IMR-90 (cell line): ENCODE results near the gene FNTB. TPM values are rescaled to one million over a fixed set of nuclear protein-coding genes. Genes with fewer than 3 reads are reported as not detected.
A peak's percentile ranks its signal among the peaks of the same experiment; 100 is the strongest.

ENCODE experiments used
- ATAC-seq: fragments of 200-7000 bp; cut with Tn5 transposase; 2 replicates; pipeline ENCODE4 v1.9.1; 2020; ENCODE audit warnings: low read depth, mild to moderate bottlenecking, moderate library complexity
- BruUV-seq: library from RNA; stranded (reverse); fragments of 400-500 nt; replicated peaks from 2 replicates; lab custom pipeline; 2021; lab: Mats Ljungman, UMichigan
- CTCF ChIA-PET: fragments of 300-600 bp; formaldehyde crosslinking; extraction: SDS; loops from one replicate; lab custom pipeline; 2021; ENCODE audit warnings: antibody characterized with exemption; lab: Yijun Ruan, JAX
- POLR2A ChIA-PET: fragments of 300-600 bp; sonication (Branson Sonifier 250); formaldehyde crosslinking; loops from one replicate; lab custom pipeline; 2022; ENCODE audit warnings: antibody characterized with exemption; ENCODE audit not compliant: unreplicated experiment; lab: Charles Lee
- DNase-seq: peaks from one replicate; pipeline ENCODE4 v3.0.0; 2013
- H2AFZ ChIP-seq: replicated peaks from 2 replicates; pipeline ENCODE3; 2013; ENCODE audit warnings: low read length, mild to moderate bottlenecking; ENCODE audit not compliant: poor library complexity
- H2AK5ac ChIP-seq: 2 replicates; pipeline ENCODE4 v1.6.1; 2013; ENCODE audit warnings: low read depth, low read length, inconsistent platforms
- H2AK9ac ChIP-seq: replicated peaks from 2 replicates; pipeline ENCODE3; 2013; ENCODE audit warnings: mild to moderate bottlenecking, low read depth, low read length, moderate library complexity; ENCODE audit not compliant: poor library complexity
- H2BK120ac ChIP-seq: 2 replicates; pipeline ENCODE4 v1.6.1; 2013; ENCODE audit warnings: low read depth, low read length, inconsistent platforms
- H2BK15ac ChIP-seq: 3 replicates; pipeline ENCODE4 v1.6.1; 2013; ENCODE audit warnings: low read depth, low read length, inconsistent platforms
- H2BK20ac ChIP-seq: 2 replicates; pipeline ENCODE4 v1.6.1; 2013; ENCODE audit warnings: low read depth, mild to moderate bottlenecking, inconsistent platforms, low read length, moderate library complexity
- H2BK5ac ChIP-seq: 2 replicates; pipeline ENCODE4 v1.6.1; 2013; ENCODE audit warnings: mild to moderate bottlenecking, low read depth, low read length, inconsistent platforms; ENCODE audit not compliant: poor library complexity, severe bottlenecking
- H3K14ac ChIP-seq: replicated peaks from 2 replicates; pipeline ENCODE4 v1.6.1; 2013; ENCODE audit warnings: low read depth, low read length, inconsistent platforms
- H3K18ac ChIP-seq: 2 replicates; pipeline ENCODE4 v1.6.1; 2013; ENCODE audit warnings: low read depth, low read length, control low read depth
- H3K23ac ChIP-seq: 2 replicates; pipeline ENCODE4 v1.6.1; 2013; ENCODE audit warnings: low read depth, low read length, inconsistent platforms
- H3K27ac ChIP-seq: 2 replicates; pipeline ENCODE4 v1.5.1; 2013; ENCODE audit warnings: mild to moderate bottlenecking, control low read depth, low read length; ENCODE audit not compliant: insufficient read depth
- H3K27me3 ChIP-seq: 2 replicates; pipeline ENCODE4 v1.6.1; 2013; ENCODE audit warnings: low read length; ENCODE audit not compliant: control insufficient read depth, insufficient read depth
- H3K36me3 ChIP-seq: 2 replicates; pipeline ENCODE4 v1.6.1; 2013; ENCODE audit warnings: low read length, mixed read lengths; ENCODE audit not compliant: control insufficient read depth, insufficient read depth
- H3K4ac ChIP-seq: 2 replicates; pipeline ENCODE4 v1.6.1; 2013; ENCODE audit warnings: low read depth, low read length, inconsistent platforms
- H3K4me1 ChIP-seq: 2 replicates; pipeline ENCODE4 v1.6.1; 2013; ENCODE audit warnings: low read length, mixed read lengths; ENCODE audit not compliant: control insufficient read depth, insufficient read depth
- H3K4me2 ChIP-seq: 2 replicates; pipeline ENCODE4 v1.6.1; 2013; ENCODE audit warnings: low read depth, mild to moderate bottlenecking, control low read depth, low read length, moderate library complexity
- H3K4me3 ChIP-seq: 2 replicates; pipeline ENCODE4 v1.5.1; 2013; ENCODE audit warnings: low read depth, mild to moderate bottlenecking, control low read depth, low read length, moderate library complexity; ENCODE audit not compliant: insufficient read depth
- H3K56ac ChIP-seq: 2 replicates; pipeline ENCODE4 v1.6.1; 2013; ENCODE audit warnings: low read length, inconsistent platforms; ENCODE audit not compliant: insufficient read depth; ENCODE audit errors: extremely low read depth
- H3K79me1 ChIP-seq, 2 experiments: 2 replicates each; pipeline ENCODE4 v1.6.1; 2013; ENCODE audit warnings: low read length in 2 of 2, inconsistent platforms in 1 of 2, low read depth in 1 of 2
- H3K9ac ChIP-seq: 2 replicates; pipeline ENCODE4 v1.6.1; 2013; ENCODE audit warnings: low read depth, low read length, control low read depth
- H3K9me1 ChIP-seq: 2 replicates; pipeline ENCODE4 v1.6.1; 2013; ENCODE audit warnings: low read length, inconsistent platforms; ENCODE audit not compliant: insufficient read depth
- H3K9me3 ChIP-seq: 2 replicates; pipeline ENCODE4 v1.6.1; 2013; ENCODE audit warnings: low read length; ENCODE audit not compliant: control insufficient read depth, insufficient read depth
- H4K20me1 ChIP-seq: 2 replicates; pipeline ENCODE4 v1.6.1; 2013; ENCODE audit warnings: low read length, inconsistent platforms; ENCODE audit not compliant: insufficient read depth
- H4K5ac ChIP-seq: 2 replicates; pipeline ENCODE4 v1.6.1; 2013; ENCODE audit warnings: mild to moderate bottlenecking, low read depth, low read length, control low read depth
- H4K8ac ChIP-seq, 2 experiments: 2 replicates each; pipeline ENCODE4 v1.6.1; 2013; ENCODE audit warnings: low read depth in 2 of 2, low read length in 2 of 2, control low read depth in 1 of 2, inconsistent platforms in 1 of 2
- H4K91ac ChIP-seq: 2 replicates; pipeline ENCODE4 v1.6.1; 2013; ENCODE audit warnings: low read depth, low read length, inconsistent platforms; ENCODE audit not compliant: insufficient read depth
- BHLHE40 ChIP-seq: fragments of 150-350 bp; IDR thresholded peaks from 2 replicates; pipeline ENCODE4 v1.6.1; 2016; ENCODE audit warnings: mild to moderate bottlenecking, low read depth, low read length
- FOS ChIP-seq: fragments of 150-350 bp; IDR thresholded peaks from 2 replicates; pipeline ENCODE4 v1.6.1; 2016; ENCODE audit warnings: low read depth, low read length
- MAFK ChIP-seq: IDR thresholded peaks from 2 replicates; pipeline ENCODE4 v1.6.1; 2012; ENCODE audit warnings: low read depth, low read length, improper control_type of control experiment
- NFE2L2 ChIP-seq: fragments of 150-350 bp; IDR thresholded peaks from 2 replicates; pipeline ENCODE4 v1.6.1; 2016; ENCODE audit warnings: low read depth, mild to moderate bottlenecking, low read length
- RCOR1 ChIP-seq: IDR thresholded peaks from 2 replicates; pipeline ENCODE4 v1.6.1; 2012; ENCODE audit warnings: mild to moderate bottlenecking, low read length, improper control_type of control experiment; ENCODE audit not compliant: insufficient replicate concordance
- WGBS, 2 experiments: methylation state at CpG; one replicate each; pipeline versions ENCODE4 v1.1.5 to v1.1.7; 2013; ENCODE audit warnings: missing lambda C conversion rate in 2 of 2; ENCODE audit not compliant: insufficient read length in 1 of 2; ENCODE audit errors: extremely low coverage in 2 of 2; 5-methylcytosine and 5-hydroxymethylcytosine counted together
- dilution Hi-C: fragments of 300-500 bp; cut with HindIII; formaldehyde crosslinking; loops from one replicate; pipeline ENCODE4 v1.14.3; 2018; ENCODE audit warnings: low sequenced_read_pairs; ENCODE audit not compliant: unreplicated experiment
- in situ Hi-C: fragments of 300-500 bp; cut with MboI; formaldehyde crosslinking; loops from 3 replicates; pipeline ENCODE4 v1.14.3; 2019; ENCODE audit warnings: low sequenced_read_pairs, inconsistent platforms, mixed read lengths
- intact Hi-C: fragments of 100-400 bp; cut with micrococcal nuclease; formaldehyde crosslinking; loops from 2 replicates; pipeline ENCODE4 v1.10.0; 2022
- polyA plus RNA-seq, 3 experiments: library from polyadenylated mRNA; depleted of rRNA; stranded (reverse); fragments of >200 nt; gene quantifications; 2 replicates each; pipeline ENCODE4 v1.2.3, GENCODE V29; 2012; ENCODE audit warnings: low replicate concordance in 1 of 3
- total RNA-seq: library from RNA; depleted of rRNA; stranded (reverse); fragments of >200 nt; gene quantifications from 2 replicates; pipeline ENCODE4 v1.2.3, GENCODE V29; 2012
- TF ChIP-seq, protein P1 (sequence below): fragments of 150-350 bp; IDR thresholded peaks from 2 replicates; pipeline ENCODE4 v1.6.1; 2017; ENCODE audit warnings: mild to moderate bottlenecking, antibody characterized with exemption, low read length, low read depth

FNTB gene
- total and polyA plus RNA-seq, 2 of the 4 experiments (the other 2 are of a cell fraction) = 9.9 to 18.5 TPM

DNA sequence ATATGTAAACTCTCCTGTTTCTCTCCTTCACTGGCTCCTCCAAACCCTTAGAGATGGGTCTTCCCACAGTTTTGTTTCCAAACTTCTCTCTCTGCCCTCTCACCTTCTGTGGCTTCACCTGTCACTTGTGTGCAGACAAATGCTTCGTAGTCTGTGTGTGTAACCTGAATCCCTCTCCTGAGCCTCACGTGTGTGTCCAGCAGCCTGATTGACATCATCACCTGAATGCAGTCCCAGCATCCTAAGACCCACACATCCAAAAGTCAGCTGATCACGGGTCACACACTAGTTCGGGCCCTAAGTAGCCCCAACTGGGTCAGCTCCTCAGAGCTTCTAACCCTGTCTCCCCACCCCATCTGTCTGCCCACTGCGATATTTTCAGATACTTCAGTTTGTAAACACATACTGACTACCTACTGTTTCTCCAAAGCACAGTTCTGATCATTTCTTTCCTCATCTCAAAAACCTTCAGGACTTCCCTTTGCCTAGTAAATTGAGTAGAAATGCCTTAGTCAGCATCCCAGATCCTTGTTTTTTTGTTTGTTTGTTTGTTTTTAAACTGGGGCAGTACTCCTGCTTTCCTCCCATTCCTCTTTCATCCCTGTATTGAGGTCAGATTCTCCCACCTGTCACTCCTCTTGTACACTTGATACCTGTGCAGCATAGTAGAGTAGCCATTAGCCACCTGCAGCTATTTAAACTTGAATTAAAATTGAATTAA is 23.7 kb downstream of the FNTB start:
- Histone ChIP-seq H4K5ac (no peak overlapping the region), H2BK15ac (no peak overlapping the region), H3K56ac (no peak overlapping the region), H4K8ac (no peak overlapping the region), H2BK20ac (no peak overlapping the region), H3K9ac (no peak overlapping the region), H3K36me3 (peaks cover 8% of the 10 kb centered on the region), H3K27ac (no peak overlapping the region), H3K4me2 (no peak overlapping the region), H4K91ac (no peak overlapping the region), H3K9me1 (no peaks in the 10 kb centered on the region; the same call in 1 of the 2 replicates), H3K79me1 (peaks cover 0 to 2% of the 10 kb centered on the region in 2 experiments; a peak in 1 of 4 replicates), H3K4me1 (peaks cover 5% of the 10 kb centered on the region; the same call in 1 of the 2 replicates), H3K27me3 (no peaks in the 10 kb centered on the region), H3K23ac (no peak overlapping the region), H4K20me1 (no peaks in the 10 kb centered on the region), H2BK5ac (no peak overlapping the region), H2AK9ac (no peak overlapping the region), H3K9me3 (no peaks in the 10 kb centered on the region), H2BK120ac (no peak overlapping the region), H2AFZ (no peak overlapping the region), H3K4me3 (no peak overlapping the region), H3K18ac (no peak overlapping the region), H3K4ac (no peak overlapping the region), H2AK5ac (no peak overlapping the region), H3K14ac (no peak overlapping the region)
- WGBS, 2 experiments = 60% methylated on average over 3 of the region's 5 CpGs; no CpG with 5 or more reads in 1 of the 2 experiments
- BruUV-seq = no TSS peak
- ChIA-PET CTCF (interaction anchor here (0.7 kb wide), 1 partner anchor 22 kb away, joined by 5 read pairs; no protein-coding TSS in a partner anchor), POLR2A (no interaction called here)
- dilution Hi-C loops = no loop called here
- TF ChIP-seq MAFK = peak; percentile 65
- no peak for TF ChIP-seq FOS
- TF ChIP-seq NFE2L2 = no peak
- TF ChIP-seq BHLHE40 = no peak
- TF ChIP-seq RCOR1 = no peak
- TF ChIP-seq, protein P1, sequence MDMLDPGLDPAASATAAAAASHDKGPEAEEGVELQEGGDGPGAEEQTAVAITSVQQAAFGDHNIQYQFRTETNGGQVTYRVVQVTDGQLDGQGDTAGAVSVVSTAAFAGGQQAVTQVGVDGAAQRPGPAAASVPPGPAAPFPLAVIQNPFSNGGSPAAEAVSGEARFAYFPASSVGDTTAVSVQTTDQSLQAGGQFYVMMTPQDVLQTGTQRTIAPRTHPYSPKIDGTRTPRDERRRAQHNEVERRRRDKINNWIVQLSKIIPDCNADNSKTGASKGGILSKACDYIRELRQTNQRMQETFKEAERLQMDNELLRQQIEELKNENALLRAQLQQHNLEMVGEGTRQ = no peak
- in situ Hi-C loops = no loop called here
- DNase-seq (no peak), ATAC-seq (no peak)
- intact Hi-C loops = no loop called here
